Measurements from ENCODE around the gene STX3. TPM values are rescaled to one million over a fixed set of nuclear protein-coding genes. Genes with fewer than 3 reads are reported as not detected.

Gene STX3
- total and polyA plus RNA-seq, 2 donors (not counting 3 experiments of a cell fraction or from before 2014, with no cell fraction given), result 40.3 to 49.7 TPM

DNA sequence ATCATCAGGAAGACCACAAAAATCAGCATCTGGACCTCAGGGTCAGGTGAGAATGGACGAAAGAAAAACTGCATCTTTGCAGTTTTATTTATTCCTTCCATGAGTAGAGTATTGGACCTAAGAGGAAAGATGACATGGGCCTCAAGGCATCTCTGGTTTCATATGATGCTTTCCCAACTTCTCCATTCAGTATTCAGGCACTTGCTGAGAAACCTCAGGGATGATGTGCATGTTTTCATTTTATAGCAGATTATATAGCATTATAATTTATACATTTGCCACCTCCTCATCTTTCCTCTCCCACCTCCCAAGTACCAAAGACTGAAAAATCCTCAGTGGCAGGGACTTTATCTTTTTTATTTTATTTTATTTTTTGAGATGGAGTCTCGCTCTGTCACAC is 41.4 kb upstream of the STX3 start, which contains the start of gene OR10V1:
Gene OR10V1, minus strand, starts transcription at position 101 of the 400 bp plus-strand sequence. Its CDS starts 0 bp downstream, at position 101.
- TF ChIP-seq POLR2AphosphoS5 (IDR thresholded peaks at IDR 0.05; ENCODE audit: insufficient read depth, low read depth, low read length), result no peak
- no peak for TF ChIP-seq FOS (IDR thresholded peaks at IDR 0.05; ENCODE audit: borderline replicate concordance, insufficient read depth, low read length)
- TF ChIP-seq EZH2 (IDR thresholded peaks at IDR 0.05; ENCODE audit: borderline replicate concordance, low read depth, low read length, severe bottlenecking), result no peak
- no peak for TF ChIP-seq GATA2 (IDR thresholded peaks at IDR 0.05; ENCODE audit: insufficient read depth, insufficient read length, low read depth, low read length)
- TF ChIP-seq, protein P1, sequence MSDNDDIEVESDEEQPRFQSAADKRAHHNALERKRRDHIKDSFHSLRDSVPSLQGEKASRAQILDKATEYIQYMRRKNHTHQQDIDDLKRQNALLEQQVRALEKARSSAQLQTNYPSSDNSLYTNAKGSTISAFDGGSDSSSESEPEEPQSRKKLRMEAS (IDR thresholded peaks at IDR 0.05; ENCODE audit: insufficient read depth, insufficient read length), result no peak
- TF ChIP-seq POLR2A (IDR thresholded peaks at IDR 0.05; ENCODE audit: low read depth, low read length), result no peak
- TF ChIP-seq MYC (IDR thresholded peaks at IDR 0.05; ENCODE audit: low read depth, low read length), result no peak
- TF ChIP-seq, protein P2, sequence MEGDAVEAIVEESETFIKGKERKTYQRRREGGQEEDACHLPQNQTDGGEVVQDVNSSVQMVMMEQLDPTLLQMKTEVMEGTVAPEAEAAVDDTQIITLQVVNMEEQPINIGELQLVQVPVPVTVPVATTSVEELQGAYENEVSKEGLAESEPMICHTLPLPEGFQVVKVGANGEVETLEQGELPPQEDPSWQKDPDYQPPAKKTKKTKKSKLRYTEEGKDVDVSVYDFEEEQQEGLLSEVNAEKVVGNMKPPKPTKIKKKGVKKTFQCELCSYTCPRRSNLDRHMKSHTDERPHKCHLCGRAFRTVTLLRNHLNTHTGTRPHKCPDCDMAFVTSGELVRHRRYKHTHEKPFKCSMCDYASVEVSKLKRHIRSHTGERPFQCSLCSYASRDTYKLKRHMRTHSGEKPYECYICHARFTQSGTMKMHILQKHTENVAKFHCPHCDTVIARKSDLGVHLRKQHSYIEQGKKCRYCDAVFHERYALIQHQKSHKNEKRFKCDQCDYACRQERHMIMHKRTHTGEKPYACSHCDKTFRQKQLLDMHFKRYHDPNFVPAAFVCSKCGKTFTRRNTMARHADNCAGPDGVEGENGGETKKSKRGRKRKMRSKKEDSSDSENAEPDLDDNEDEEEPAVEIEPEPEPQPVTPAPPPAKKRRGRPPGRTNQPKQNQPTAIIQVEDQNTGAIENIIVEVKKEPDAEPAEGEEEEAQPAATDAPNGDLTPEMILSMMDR (IDR thresholded peaks at IDR 0.05; ENCODE audit: extremely low read depth in 1 of 2, insufficient read depth in 1 of 2, low read depth in 1 of 2, low read length in 2 of 2), result no peak
- TF ChIP-seq JUN (IDR thresholded peaks at IDR 0.05; ENCODE audit: borderline replicate concordance, insufficient read depth, insufficient read length, low read depth), result no peak
- intact Hi-C loops (cut with micrococcal nuclease), result no loop called here
- no peak within 1 kb of the TSS for H3K9ac ChIP-seq (replicated peaks; ENCODE audit: extremely low read depth, insufficient read depth, low read length)
- BruUV-seq (replicated peaks), result no TSS peak
- no peaks in the 10 kb centered on the region for H3K9me3 ChIP-seq (replicated peaks; ENCODE audit: control insufficient read depth, insufficient read depth, low read length)
- DNase-seq (ENCODE audit: low read depth, low spot score) (no peak), FAIRE-seq (no peak)
- H3K9me1 ChIP-seq (replicated peaks; ENCODE audit: control insufficient read depth, extremely low read depth, insufficient read depth, low read length), result no peaks in the 10 kb centered on the region
- H3K27me3 ChIP-seq (ENCODE audit: control insufficient read depth in 2 of 2, insufficient read depth in 2 of 2, low read length in 2 of 2), result peaks cover 0 to 2% of the 10 kb centered on the region in 2 experiments
- dilution Hi-C loops (cut with MboI; ENCODE audit: extremely low pct_ligation_motif_present, low sequenced_read_pairs), result no loop called here
- ChIA-PET CTCF (no interaction called here), POLR2A (no interaction called here)
- no peak within 1 kb of the TSS for H2AFZ ChIP-seq (ENCODE audit: low read depth, low read length)
- H3K36me3 ChIP-seq (ENCODE audit: control insufficient read depth in 2 of 2, extremely low read depth in 1 of 2, insufficient read depth in 2 of 2, low read length in 2 of 2), result no peaks in the 10 kb centered on the region
- H3K27ac ChIP-seq (ENCODE audit: insufficient read depth, low read depth, low read length), result no peak within 1 kb of the TSS
- no peaks in the 10 kb centered on the region for H3K4me1 ChIP-seq (ENCODE audit: control insufficient read depth, extremely low read depth, insufficient read depth, low read length)
- no peak within 1 kb of the TSS for H3K4me2 ChIP-seq (ENCODE audit: insufficient read depth, low read length)
- H4K20me1 ChIP-seq (replicated peaks; ENCODE audit: control insufficient read depth, extremely low read depth, insufficient read depth, low read length), result no peaks in the 10 kb centered on the region
- no peak within 1 kb of the TSS for H3K4me3 ChIP-seq (replicated peaks in 1 of 3; ENCODE audit: insufficient read depth in 1 of 3, low read depth in 1 of 3, low read length in 3 of 3)
- H3K79me2 ChIP-seq (ENCODE audit: control insufficient read depth, insufficient read depth, low read length), result no peaks in the 10 kb centered on the region
